SK-N-SH (cell line): ENCODE measurements around the gene CLC.

ENCODE experiments used
- CTCF ChIP-seq: fragments of 200-600 bp; sonication (generic); IDR thresholded peaks from 2 replicates; pipeline ENCODE4 v1.6.1; 2017; ENCODE audit warnings: antibody characterized with exemption, mild to moderate bottlenecking, moderate library complexity
- EP300 ChIP-seq, 2 experiments: IDR thresholded peaks; 2 replicates each; pipeline versions ENCODE4 v1.4.0 to v1.6.1; 2012; ENCODE audit warnings: borderline replicate concordance in 1 of 2, low read depth in 1 of 2, low read length in 1 of 2
- JUND ChIP-seq: IDR thresholded peaks from 2 replicates; pipeline ENCODE4 v1.4.0; 2012
- MAX ChIP-seq: IDR thresholded peaks from 2 replicates; pipeline ENCODE4 v1.4.0; 2012; ENCODE audit warnings: low read depth
- PBX3 ChIP-seq: IDR thresholded peaks from 2 replicates; pipeline ENCODE4; 2012
- POLR2AphosphoS5 ChIP-seq: IDR thresholded peaks from 2 replicates; pipeline ENCODE4 v1.6.1; 2012; ENCODE audit warnings: low read depth, low read length
- REST ChIP-seq: IDR thresholded peaks from 2 replicates; pipeline ENCODE4 v1.6.1; 2012; ENCODE audit warnings: mild to moderate bottlenecking, low read depth, low read length, moderate library complexity
- RFX5 ChIP-seq: IDR thresholded peaks from 2 replicates; pipeline ENCODE4 v1.6.1; 2012; ENCODE audit warnings: mild to moderate bottlenecking, improper control_type of control experiment, low read length
- SMC3 ChIP-seq: IDR thresholded peaks from 2 replicates; pipeline ENCODE4 v1.6.1; 2012; ENCODE audit warnings: low read depth, low read length, improper control_type of control experiment
- YY1 ChIP-seq: IDR thresholded peaks from 2 replicates; pipeline ENCODE4 v1.4.0; 2012; ENCODE audit warnings: low read depth, mild to moderate bottlenecking

GRCh38 chr19:39728040-39728439 is 9.8 kb downstream of the CLC start:
- TF ChIP-seq CTCF (no peak), MAX (no peak), YY1 (no peak), EP300 (IDR thresholded peaks at IDR 0.05; ENCODE audit: borderline replicate concordance in 1 of 2, low read depth in 1 of 2, low read length in 1 of 2) (no peak), SMC3 (no peak), REST (no peak), JUND (no peak), POLR2AphosphoS5 (no peak), PBX3 (no peak), RFX5 (no peak)
